HG03103 (cell line): ENCODE measurements around the gene GPR39.

Source experiments
- ATAC-seq: cut with Tn5 transposase; IDR thresholded peaks from one replicate; pipeline ENCODE4 v1.9.1; 2021; ENCODE audit warnings: low read depth; ENCODE audit not compliant: unreplicated experiment

GPR39 gene

DNA sequence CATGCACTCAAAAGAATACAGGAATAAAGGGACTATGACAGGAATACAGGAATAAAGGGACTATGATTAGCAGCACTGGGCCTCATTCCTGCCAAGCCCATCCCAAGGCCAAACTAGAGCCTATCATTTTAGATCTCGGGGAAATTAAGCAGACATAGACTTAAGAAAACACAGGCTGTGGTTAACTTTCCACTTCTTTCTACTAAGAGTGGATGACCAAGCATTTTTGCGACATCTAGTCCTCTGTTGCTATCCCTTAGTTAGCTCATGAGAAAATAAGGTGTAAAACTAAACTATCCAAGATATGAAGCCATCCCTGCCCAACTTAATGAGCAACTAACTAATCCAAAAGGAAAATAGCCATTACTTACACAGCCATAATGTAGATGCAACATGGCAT lies 247.5 kb downstream of the GPR39 start:
- no peak for ATAC-seq

- ATAC-seq, result no peak
These were observed 249.0 kb downstream of the GPR39 start for GRCh38 chr2:132665401-132666140.

- ATAC-seq, result no peak
These were observed 251.1 kb downstream of the GPR39 start for GRCh38 chr2:132667706-132668105.

DNA sequence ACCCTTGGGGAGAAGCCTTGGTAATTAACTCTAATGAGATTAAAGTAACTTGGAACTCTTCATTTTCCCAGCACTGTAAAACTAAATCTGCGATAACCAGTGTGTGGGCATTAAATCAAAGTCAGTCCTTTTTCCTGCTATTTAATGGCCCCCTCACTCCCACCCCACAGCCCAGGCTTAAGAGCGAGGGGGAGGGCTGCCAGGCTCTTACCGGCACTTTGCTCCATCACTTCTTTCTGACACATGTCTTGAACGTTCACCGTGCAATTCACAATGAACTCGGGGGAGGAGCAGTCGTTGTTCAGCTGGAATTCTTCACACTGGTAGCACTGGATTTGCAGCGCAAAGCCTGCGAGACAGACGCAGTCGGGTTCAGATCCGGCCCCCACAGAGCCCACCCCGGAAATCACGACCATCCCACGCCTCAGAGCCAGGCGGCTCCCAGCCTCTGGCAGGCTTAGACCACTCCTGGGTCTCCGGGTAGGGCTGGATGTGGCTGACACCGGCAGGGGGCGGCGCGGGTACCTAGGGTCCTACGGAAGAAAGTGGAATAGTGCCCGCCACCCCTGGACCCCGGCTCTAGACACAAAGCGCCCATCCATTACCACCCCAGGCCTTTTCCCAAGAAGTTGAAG lies 251.7 kb downstream of the GPR39 start:
- no peak for ATAC-seq

- no peak for ATAC-seq
These were observed 252.6 kb downstream of the GPR39 start for GRCh38 chr2:132668987-132669907.

- ATAC-seq, result no peak
These were observed 253.4 kb downstream of the GPR39 start, which contains the start of gene LYPD1 for GRCh38 chr2:132669908-132670495. LYPD1 (minus strand) TSS chr2:132670205; CDS start chr2:132669932, 273 bp downstream.

DNA sequence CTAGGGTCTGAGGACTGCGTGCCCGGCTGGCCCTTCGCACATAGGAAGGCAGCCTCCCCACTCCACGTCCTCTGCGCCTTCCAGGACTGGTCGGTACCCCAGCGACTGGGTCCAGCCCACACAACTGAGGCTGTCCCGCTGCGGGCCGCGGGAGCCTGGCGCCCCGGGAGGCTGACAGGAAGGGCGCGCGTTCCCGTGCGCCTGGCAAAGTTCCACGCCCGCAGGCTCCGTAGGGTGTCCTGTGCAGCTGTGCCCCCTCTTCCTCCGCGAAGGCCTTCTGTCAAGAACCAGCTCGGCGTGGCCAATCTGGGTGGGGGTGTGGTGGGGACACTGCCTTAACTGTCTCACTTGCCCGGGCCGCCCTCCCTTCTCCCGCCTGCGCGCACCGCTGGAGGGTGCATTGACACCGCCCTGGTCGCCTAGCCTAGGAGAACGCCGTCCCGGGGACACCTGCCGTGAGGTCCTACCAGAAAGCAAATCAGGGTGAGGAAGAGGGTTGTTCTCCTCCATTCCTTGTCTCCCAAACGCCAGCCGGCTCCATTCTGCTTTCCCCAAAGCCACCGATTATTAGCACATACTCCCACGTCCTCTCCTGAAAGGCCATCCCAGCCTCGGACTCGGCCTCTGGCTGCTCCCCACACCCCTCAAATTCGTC lies 254.0 kb downstream of the GPR39 start:
- no peak for ATAC-seq

- no peak for ATAC-seq
These were observed 254.7 kb downstream of the GPR39 start for GRCh38 chr2:132671151-132671835.

- ATAC-seq, result no peak
These were observed 260.4 kb downstream of the GPR39 start for GRCh38 chr2:132676999-132677398.

DNA sequence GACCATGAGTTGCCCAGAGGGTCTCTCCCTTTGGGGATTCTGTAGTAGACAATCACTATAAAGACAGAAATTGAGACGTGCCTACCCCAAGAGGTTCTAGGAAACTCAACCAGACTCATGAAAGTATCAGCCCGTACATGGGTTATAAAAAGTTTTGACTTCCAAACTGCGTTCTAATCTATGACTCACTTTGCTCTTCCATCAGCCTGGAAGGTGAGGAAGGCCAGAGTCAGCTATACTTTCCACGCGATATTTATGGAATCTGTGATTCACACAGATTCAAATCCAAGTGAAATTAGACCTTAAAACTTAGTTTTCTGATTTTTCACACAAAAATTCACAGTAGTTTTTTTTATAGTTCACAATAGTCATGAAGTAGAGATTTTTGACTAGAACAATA lies 261.1 kb downstream of the GPR39 start:
- ATAC-seq, result no peak

GRCh38 chr2:132678483-132678882 lies 261.9 kb downstream of the GPR39 start:
- no peak for ATAC-seq

- ATAC-seq, result no peak
These were observed 263.9 kb downstream of the GPR39 start for GRCh38 chr2:132680544-132680943.

DNA sequence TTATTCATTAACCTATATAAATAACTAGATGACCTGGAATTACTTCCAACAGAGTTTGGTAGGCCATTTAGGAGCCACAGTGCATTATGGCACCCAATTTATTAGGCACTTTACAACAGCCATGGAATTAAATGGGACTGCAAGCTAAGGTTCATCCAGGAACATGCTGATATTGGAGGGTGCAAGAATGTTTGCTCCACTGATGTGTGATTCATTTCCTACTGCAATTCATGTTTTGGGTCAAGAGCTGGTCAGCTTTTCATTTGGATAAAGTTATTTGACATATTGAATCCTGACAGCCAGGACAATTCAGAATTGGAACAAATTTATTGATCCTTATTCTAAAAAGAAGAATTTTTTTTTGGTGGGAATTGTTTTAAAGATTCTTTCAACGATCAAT lies 265.2 kb downstream of the GPR39 start:
- ATAC-seq, result no peak

GRCh38 chr2:132690664-132691303 lies 274.2 kb downstream of the GPR39 start:
- no peak for ATAC-seq

- ATAC-seq, result no peak
These were observed 275.0 kb downstream of the GPR39 start for GRCh38 chr2:132691556-132691955.

- no peak for ATAC-seq
These were observed 276.2 kb downstream of the GPR39 start for GRCh38 chr2:132692816-132693215.
